Aorta (tissue), 5 donors: Measurements from ENCODE around the gene NRIP2. TPM values are rescaled to one million over a fixed set of nuclear protein-coding genes. Genes with fewer than 3 reads are reported as not detected.

Experiments
- ATAC-seq: fragments of 200-7000 bp; cut with Tn5 transposase; one replicate; pipeline ENCODE4 v1.9.1; 2022; ENCODE audit warnings: moderate library complexity; ENCODE audit not compliant: low FRiP score
- DNase-seq, 2 donors: peaks; one replicate each; pipeline ENCODE4 v3.0.0-alpha.2; 2020
- H3K27ac ChIP-seq, 2 donors: one replicate each; pipeline ENCODE4 v1.5.1; 2013; ENCODE audit warnings: low read length in 2 of 2, mild to moderate bottlenecking in 2 of 2, moderate library complexity in 2 of 2, control low read depth in 1 of 2, inconsistent platforms in 1 of 2, low read depth in 1 of 2
- H3K27me3 ChIP-seq, 2 donors: one replicate each; pipeline ENCODE4 v1.6.1; 2013; ENCODE audit warnings: control low read depth in 1 of 2, low read length in 1 of 2, mild to moderate bottlenecking in 1 of 2, moderate library complexity in 1 of 2; ENCODE audit not compliant: insufficient read depth in 2 of 2, control insufficient read depth in 1 of 2
- H3K36me3 ChIP-seq, 2 donors: one replicate each; pipeline ENCODE4 v1.6.1; 2013; ENCODE audit warnings: control low read depth in 1 of 2, low read length in 1 of 2, mild to moderate bottlenecking in 1 of 2; ENCODE audit not compliant: insufficient read depth in 2 of 2, control insufficient read depth in 1 of 2
- H3K4me1 ChIP-seq, 2 donors: one replicate each; pipeline ENCODE4 v1.6.1; 2013; ENCODE audit warnings: low read length in 2 of 2, control low read depth in 1 of 2, mild to moderate bottlenecking in 1 of 2, moderate library complexity in 1 of 2; ENCODE audit not compliant: insufficient read depth in 2 of 2, control insufficient read depth in 1 of 2
- H3K4me3 ChIP-seq, 2 donors: one replicate each; pipeline ENCODE4 v1.5.1; 2013; ENCODE audit warnings: low read length in 2 of 2, control low read depth in 1 of 2, mild to moderate bottlenecking in 1 of 2
- H3K9me3 ChIP-seq: one replicate; pipeline ENCODE4 v1.6.1; 2013; ENCODE audit warnings: mild to moderate bottlenecking, low read length; ENCODE audit not compliant: control insufficient read depth
- WGBS, 2 donors: extraction: QIAGEN DNeasy Blood & Tissue Kit; methylation state at CpG; one replicate each; pipeline ENCODE4 v1.1.7; 2013; 5-methylcytosine and 5-hydroxymethylcytosine counted together
- intact Hi-C, 2 donors: fragments of 100-400 bp; cut with DNase I; formaldehyde crosslinking; loops; one replicate each; pipeline versions ENCODE4 v1.14.2 to v1.15.0; 2022
- polyA plus RNA-seq, 2 donors: library from polyadenylated mRNA; stranded (reverse); fragments of 200-250 nt; gene quantifications; one replicate each; pipeline ENCODE4 v1.2.3, GENCODE V29; 2013
- total RNA-seq, 2 donors: library from RNA; stranded (reverse); fragmentation: NEBNext Ultra II Directional; extraction: Animal tissue kit (Norgen Biotek cat#: 25700); gene quantifications; one replicate each; pipeline ENCODE4 v1.2.1, GENCODE V29; 2021
- donor health status: healthy with polysubstance abuse.
- donor health status: Bipolar disorder and iron deficiency.
- donor health status: DM: no; HTN: no; CAD: no.
- donor health status: DM: no; HTN: no; CAD: no.
- donor health status: DM: yes; HTN: yes; CAD: no.

The NRIP2 gene
- total and polyA plus RNA-seq, 4 donors = 1.8 to 8.1 (median 7.9) TPM

DNA sequence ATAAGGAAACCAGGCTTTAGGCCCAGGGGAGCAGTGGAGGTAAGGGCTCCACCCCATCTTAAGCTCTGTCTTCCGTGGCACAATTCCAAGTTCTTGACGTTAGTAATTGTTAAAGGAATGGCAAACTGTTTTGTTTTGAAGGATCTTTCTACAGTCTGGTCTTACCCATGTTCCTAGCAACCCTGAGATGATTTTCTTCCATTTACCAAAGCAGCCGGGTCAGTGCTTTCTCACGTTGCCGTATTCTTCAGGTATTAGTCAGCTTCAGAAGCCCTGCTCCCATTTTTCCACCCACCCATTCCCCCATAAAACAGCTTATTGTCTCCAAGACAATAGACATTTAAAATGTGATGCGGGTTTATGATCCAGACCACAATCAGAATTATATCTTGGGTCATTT is 10.3 kb downstream of the NRIP2 start:
- peaks cover 9 to 15% of the 10 kb centered on the region in 2 donors for H3K36me3 ChIP-seq

DNA sequence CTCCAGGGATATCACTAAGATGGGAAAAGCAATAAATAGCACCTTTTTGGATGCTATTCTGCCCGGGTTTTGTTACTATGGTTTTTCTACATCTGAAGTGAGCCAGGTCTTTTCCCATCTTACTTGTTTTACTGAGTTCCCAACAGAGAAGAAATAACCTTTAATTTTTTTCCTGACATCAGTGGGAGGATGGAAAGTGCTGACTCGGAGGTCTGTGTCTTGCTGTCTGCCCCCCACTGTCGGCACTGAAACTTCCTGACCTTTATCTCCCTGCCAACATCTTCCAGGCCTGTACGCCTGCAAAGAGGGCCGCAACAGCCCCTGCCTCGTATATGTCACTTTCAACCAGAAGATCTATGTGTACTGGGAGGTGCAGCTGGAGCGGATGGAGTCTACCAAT is 11.4 kb downstream of the NRIP2 start:
- H3K27me3 ChIP-seq = no peaks in the 10 kb centered on the region
- 63 to 69% methylated on average over 7 of the region's 7 CpGs for WGBS, 2 donors
- H3K36me3 ChIP-seq = peaks cover 9 to 15% of the 10 kb centered on the region in 2 donors
- no peak overlapping the region for H3K27ac ChIP-seq
- DNase-seq (no peak), ATAC-seq (no peak)
- no peak overlapping the region for H3K4me3 ChIP-seq
- H3K4me1 ChIP-seq = no peaks in the 10 kb centered on the region
- intact Hi-C loops = no loop called here
- H3K9me3 ChIP-seq = no peaks in the 10 kb centered on the region

More for the DNA sequence above, 10.3 kb downstream of the NRIP2 start:
- H3K9me3 ChIP-seq = no peaks in the 10 kb centered on the region
- no peak overlapping the region for H3K4me3 ChIP-seq
- 75 to 79% methylated on average over 6 of the region's 6 CpGs for WGBS, 2 donors
- H3K27ac ChIP-seq = no peak overlapping the region
- ATAC-seq (no peak), DNase-seq (no peak)
- intact Hi-C loops = no loop called here
- H3K27me3 ChIP-seq = no peaks in the 10 kb centered on the region
- H3K4me1 ChIP-seq = no peaks in the 10 kb centered on the region

DNA sequence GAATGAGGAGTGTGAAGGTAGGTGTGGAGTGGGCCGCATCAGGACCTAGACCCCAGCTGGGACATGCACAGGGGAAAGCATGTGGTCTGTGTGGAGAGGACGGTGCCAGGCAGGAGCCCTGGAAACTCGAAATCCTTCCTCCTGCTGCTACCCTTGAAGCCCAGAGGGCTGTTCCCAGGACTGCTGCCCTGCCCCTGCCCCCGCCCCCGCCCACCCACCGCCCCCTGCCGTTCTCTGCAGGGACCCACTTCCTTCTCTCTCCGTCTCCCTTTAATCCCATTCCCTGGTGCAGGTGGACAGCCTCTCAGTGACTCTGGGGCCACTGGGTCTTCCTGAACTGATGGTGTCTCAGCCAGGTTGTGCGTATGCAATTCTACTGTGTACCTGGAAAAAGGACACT is 14.4 kb downstream of the NRIP2 start:
- DNase-seq = no peak
- Histone ChIP-seq H3K36me3 (peaks cover 9 to 17% of the 10 kb centered on the region in 2 donors), H3K4me3 (no peak overlapping the region), H3K27me3 (no peaks in the 10 kb centered on the region), H3K4me1 (no peaks in the 10 kb centered on the region), H3K9me3 (no peaks in the 10 kb centered on the region), H3K27ac (no peak overlapping the region)
- no peak for ATAC-seq
- WGBS, 2 donors = 70 to 79% methylated on average over 9 of the region's 9 CpGs
- intact Hi-C loops = no loop called here

DNA sequence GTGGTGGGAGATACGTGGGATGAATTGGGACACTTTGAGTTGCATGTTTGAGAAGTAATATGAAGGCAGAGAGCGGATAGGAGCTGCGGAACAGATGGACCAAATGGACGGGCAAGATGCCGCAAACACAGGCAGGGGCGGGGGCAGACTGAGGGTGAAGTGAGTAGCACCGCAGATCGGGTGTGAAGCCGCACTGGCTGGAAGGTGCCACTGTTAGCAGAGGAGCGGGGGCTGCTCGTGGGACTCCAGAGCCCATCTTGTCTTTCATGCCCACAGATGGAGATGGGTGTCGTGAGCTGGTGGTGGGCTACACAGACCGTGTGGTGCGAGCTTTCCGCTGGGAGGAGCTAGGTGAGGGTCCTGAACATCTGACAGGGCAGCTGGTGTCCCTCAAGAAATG is 15.0 kb downstream of the NRIP2 start:
- H3K9me3 ChIP-seq = no peaks in the 10 kb centered on the region
- WGBS, 2 donors = 84 to 92% methylated on average over 15 of the region's 15 CpGs
- H3K27me3 ChIP-seq = no peaks in the 10 kb centered on the region
- H3K4me3 ChIP-seq = no peak overlapping the region
- peaks cover 9 to 15% of the 10 kb centered on the region in 2 donors for H3K36me3 ChIP-seq
- H3K27ac ChIP-seq = no peak overlapping the region
- no peak for ATAC-seq
- intact Hi-C loops = no loop called here
- DNase-seq = no peak
- H3K4me1 ChIP-seq = no peaks in the 10 kb centered on the region

DNA sequence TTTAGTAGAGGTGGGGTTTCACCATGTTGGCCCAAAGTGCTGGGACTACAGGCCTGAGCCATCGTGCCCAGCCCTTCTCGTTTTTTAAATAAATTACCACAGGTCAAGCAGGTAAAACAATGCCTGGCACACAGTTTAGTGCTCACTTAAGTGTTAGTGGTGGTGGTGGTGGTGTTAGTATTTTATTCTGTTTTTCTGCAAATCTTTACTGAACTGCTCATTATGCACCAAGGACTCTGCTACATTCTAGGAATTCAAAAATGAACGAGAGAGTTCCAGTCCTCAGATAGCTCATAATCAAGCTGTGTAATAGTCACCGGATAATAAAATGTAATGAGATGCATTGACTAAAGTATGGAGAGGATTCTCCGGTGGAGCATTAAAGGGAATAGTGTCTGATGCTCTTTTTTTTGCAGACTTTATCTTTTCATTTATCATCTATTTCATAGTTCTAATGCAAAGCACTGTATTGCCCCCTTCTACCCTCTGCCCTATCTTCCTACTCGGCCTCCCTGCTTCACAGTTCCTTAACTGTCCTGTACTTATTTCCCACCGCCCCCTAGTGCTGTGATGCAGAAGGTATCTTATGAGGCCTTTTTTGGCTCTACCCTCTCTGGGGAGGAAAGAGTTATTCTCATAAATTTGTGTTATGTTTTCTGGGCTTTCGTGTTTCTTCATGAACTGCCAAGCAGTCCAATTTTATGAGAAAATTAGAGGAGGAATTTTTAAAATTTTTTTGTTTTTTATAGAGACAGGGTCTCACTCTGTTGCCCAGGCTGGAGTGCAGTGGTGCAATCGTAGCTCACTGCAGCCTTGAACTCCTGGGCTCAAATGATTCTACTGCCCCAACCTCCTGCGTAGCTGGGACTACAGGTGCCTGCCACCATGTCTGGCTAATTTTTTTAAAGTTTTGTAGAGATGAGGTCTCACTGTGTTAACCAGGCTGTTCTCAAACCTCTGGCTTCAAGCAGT is 21.3 kb downstream of the NRIP2 start:
- ATAC-seq (peak; percentile 62), DNase-seq (no peak)
- WGBS, 2 donors = 8 to 9% methylated on average over 10 of the region's 10 CpGs
- no peaks in the 10 kb centered on the region for H3K27me3 ChIP-seq
- no peaks in the 10 kb centered on the region for H3K9me3 ChIP-seq
- intact Hi-C loops = loop anchor here in 1 of 2 donors (2.0 to 5.0 kb wide), 2 partner anchors 17 to 79 kb away; partner anchors contain the start of gene TULP3
- peaks cover 0 to 2% of the 10 kb centered on the region in 2 donors for H3K4me1 ChIP-seq
- H3K4me3 ChIP-seq = peak overlapping the region; percentile 60 to 71
- peak overlapping the region in 1 of 2 donors; percentile 58 for H3K27ac ChIP-seq
- peaks cover 0 to 5% of the 10 kb centered on the region in 2 donors for H3K36me3 ChIP-seq

DNA sequence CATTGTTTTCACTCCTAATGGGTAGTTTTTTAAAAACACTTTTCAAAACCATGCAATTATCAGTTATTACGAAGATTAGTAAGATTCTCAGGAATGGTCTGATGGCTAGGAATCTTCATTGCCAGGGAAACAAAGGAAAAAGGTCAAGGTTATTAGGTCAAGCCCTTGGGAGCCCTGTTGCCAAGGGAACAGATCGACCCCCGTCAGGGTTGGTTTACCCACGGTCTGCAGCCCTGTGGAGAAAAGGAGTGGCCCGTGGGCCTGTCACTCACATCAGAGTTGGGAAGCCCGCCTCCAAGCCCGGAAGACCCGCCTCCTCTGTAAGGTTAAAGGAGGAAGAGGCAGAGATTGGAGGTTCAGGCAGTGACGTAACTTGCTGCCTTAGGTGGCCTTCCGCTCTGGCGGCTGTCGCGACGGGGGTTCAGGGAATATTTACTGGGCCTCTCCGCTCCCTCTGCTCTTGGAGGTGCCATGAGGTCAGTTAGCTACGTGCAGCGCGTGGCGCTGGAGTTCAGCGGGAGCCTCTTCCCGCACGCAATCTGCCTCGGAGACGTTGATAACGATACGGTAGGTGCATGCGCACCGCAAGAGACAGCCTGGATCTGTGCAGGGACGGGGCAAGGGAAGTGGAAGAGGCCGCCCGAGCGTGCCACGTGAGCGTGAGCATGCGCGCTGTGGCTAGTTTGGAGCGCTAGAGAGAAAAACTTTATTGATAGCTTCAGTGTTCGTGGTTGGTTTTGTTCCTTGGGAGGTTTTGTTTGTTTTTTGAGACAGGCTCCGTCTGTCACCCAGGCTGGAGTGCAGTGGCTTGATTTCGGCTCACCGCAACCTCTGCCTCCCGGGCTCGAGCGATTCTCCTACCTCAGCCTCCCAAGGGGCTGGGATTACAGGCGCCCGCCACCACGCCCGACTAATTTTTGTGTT is 22.3 kb downstream of the NRIP2 start, which contains the start of gene ITFG2:
Gene ITFG2 (plus strand): TSS at position 379 of the 924 bp plus-strand sequence. CDS start 93 bp downstream, at position 472.
- ATAC-seq (peak; percentile 98), DNase-seq (peak; percentile 99)
- Histone ChIP-seq H3K4me1 (peaks cover 0 to 2% of the 10 kb centered on the region in 2 donors), H3K9me3 (no peaks in the 10 kb centered on the region), H3K27me3 (no peaks in the 10 kb centered on the region), H3K36me3 (no peaks in the 10 kb centered on the region), H3K27ac (peak within 1 kb of the TSS in 1 of 2 donors; percentile 93), H3K4me3 (peak within 1 kb of the TSS; percentile 60 to 71)
- 0% methylated on average over 45 to 48 of the region's 48 CpGs for WGBS, 2 donors
- intact Hi-C loops = loop anchor here in 1 of 2 donors (2.0 to 5.0 kb wide), 2 partner anchors 16 to 80 kb away; partner anchors contain the start of gene TULP3

DNA sequence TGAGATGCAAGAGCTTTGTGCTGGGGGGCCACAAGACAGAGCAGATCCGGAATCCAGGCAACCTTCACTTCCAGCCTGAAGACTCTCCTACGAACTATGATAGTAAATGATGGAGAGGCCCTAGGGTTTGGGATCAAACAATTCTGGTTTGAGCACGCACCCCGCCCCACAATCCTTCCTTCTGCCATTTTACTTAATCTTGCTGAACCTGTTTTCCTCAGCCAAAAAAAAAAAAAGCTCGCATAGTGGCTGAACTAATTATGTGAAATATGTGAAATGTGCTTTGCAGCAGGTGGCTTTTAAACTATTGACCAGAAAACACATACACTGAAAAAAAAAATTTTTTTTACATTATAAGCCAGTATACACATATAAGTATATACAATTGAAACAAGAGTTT is 23.0 kb downstream of the NRIP2 start:
- no peak for ATAC-seq
- Histone ChIP-seq H3K4me1 (peaks cover 0 to 2% of the 10 kb centered on the region in 2 donors), H3K4me3 (no peak overlapping the region), H3K36me3 (no peaks in the 10 kb centered on the region), H3K9me3 (no peaks in the 10 kb centered on the region), H3K27ac (no peak overlapping the region), H3K27me3 (no peaks in the 10 kb centered on the region)
- 85% methylated on average over 5 of the region's 5 CpGs for WGBS, 2 donors
- intact Hi-C loops = loop anchor here in 1 of 2 donors (2.0 to 5.0 kb wide), 2 partner anchors 15 to 80 kb away; partner anchors contain the start of gene TULP3
- no peak for DNase-seq

DNA sequence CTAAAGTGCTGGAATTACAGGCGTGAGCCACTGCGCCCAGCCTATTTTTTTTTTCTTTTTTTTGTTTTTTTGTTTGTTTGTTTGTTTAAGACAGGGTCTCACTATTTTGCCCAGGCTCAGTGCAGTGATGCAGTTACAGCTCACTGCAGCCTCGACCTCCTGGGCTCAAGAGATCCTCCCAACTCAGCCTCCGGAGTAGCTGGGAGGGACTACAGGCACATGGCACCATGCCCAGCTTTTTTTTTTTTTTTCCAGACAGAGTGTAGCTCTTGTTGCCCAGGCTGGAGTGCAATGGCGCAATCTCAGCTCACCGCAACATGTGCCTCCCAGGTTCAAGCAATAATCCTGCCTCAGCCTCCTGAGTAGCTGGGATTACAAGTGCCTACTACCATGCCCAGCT is 28.1 kb downstream of the NRIP2 start:
- no peaks in the 10 kb centered on the region for H3K27me3 ChIP-seq
- H3K27ac ChIP-seq = no peak overlapping the region
- ATAC-seq (no peak), DNase-seq (no peak)
- no peak overlapping the region for H3K4me3 ChIP-seq
- intact Hi-C loops = no loop called here
- WGBS, 2 donors = 87 to 92% methylated on average over 6 of the region's 6 CpGs
- H3K9me3 ChIP-seq = no peaks in the 10 kb centered on the region
- H3K36me3 ChIP-seq = peaks cover 0 to 5% of the 10 kb centered on the region in 2 donors
- H3K4me1 ChIP-seq = peaks cover 0 to 2% of the 10 kb centered on the region in 2 donors
